ENCODE results near the gene GRHL3. TPM values are rescaled to one million over a fixed set of nuclear protein-coding genes. Genes with fewer than 3 reads are reported as not detected.

Gene GRHL3
- total and polyA plus RNA-seq, 2 donors (not counting 3 experiments of a cell fraction or from before 2014, with no cell fraction given): not detected

DNA sequence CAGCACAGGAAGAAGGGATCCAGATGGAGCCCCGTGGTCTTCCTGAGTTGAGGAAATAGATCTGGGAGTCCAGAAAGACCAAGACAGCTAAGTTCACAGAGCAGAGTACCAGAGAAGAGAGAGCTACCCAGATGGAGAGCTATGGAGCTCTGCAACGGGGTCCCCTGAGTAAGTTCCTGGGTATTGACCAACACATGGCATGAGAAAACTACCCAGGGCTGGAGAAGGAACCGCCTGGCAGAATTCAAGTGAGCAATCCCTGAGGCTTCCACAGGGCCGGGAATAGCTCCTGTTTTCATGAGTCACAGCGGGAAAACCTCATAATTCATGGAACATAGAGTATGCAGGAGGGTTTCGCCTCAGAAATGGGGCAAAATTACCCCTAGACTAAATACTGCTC, 74.7 kb downstream of the GRHL3 start:
- Histone ChIP-seq H3K4me2 (ENCODE audit: insufficient read depth, low read length) (peak overlapping the region; percentile 44), H3K36me3 (ENCODE audit: control insufficient read depth in 2 of 2, extremely low read depth in 1 of 2, insufficient read depth in 2 of 2, low read length in 2 of 2) (no peaks in the 10 kb centered on the region), H3K79me2 (ENCODE audit: control insufficient read depth, insufficient read depth, low read length) (no peaks in the 10 kb centered on the region), H3K4me3 (replicated peaks in 1 of 3; ENCODE audit: insufficient read depth in 1 of 3, low read depth in 1 of 3, low read length in 3 of 3) (no peak overlapping the region), H3K9me3 (replicated peaks; ENCODE audit: control insufficient read depth, insufficient read depth, low read length) (no peaks in the 10 kb centered on the region), H3K27ac (ENCODE audit: insufficient read depth, low read depth, low read length) (peak overlapping the region; percentile 25), H3K4me1 (ENCODE audit: control insufficient read depth, extremely low read depth, insufficient read depth, low read length) (peaks cover 40% of the 10 kb centered on the region), H3K9me1 (replicated peaks; ENCODE audit: control insufficient read depth, extremely low read depth, insufficient read depth, low read length) (no peaks in the 10 kb centered on the region), H4K20me1 (replicated peaks; ENCODE audit: control insufficient read depth, extremely low read depth, insufficient read depth, low read length) (no peaks in the 10 kb centered on the region), H3K27me3 (ENCODE audit: control insufficient read depth in 2 of 2, insufficient read depth in 2 of 2, low read length in 2 of 2) (no peaks in the 10 kb centered on the region), H3K9ac (replicated peaks; ENCODE audit: extremely low read depth, insufficient read depth, low read length) (no peak overlapping the region), H2AFZ (ENCODE audit: low read depth, low read length) (peak overlapping the region; percentile 81)
- BruUV-seq (replicated peaks): no TSS peak
- POLR2A ChIA-PET: interaction anchor here (0.9 kb wide), 1 partner anchor 190 kb away, joined by 4 read pairs; no protein-coding TSS in a partner anchor
- DNase-seq (ENCODE audit: low read depth, low spot score) (peak; percentile 59), FAIRE-seq (peak; percentile 42)
- dilution Hi-C loops (cut with MboI; ENCODE audit: extremely low pct_ligation_motif_present, low sequenced_read_pairs) (no loop called here), intact Hi-C loops (cut with micrococcal nuclease) (loop anchor here (5.0 kb wide), 1 partner anchor 437 kb away; the partner anchor contains the start of gene PNRC2)
- CTCF ChIA-PET: interaction anchor here (1.0 to 6.7 kb wide), 20 partner anchors 9 to 441 kb away, joined by 3 to 736 read pairs (median 5); partner anchors contain the start of genes NIPAL3 and STPG1
- TF ChIP-seq POLR2A (IDR thresholded peaks at IDR 0.05; ENCODE audit: low read depth, low read length): no peak
- peak; percentile 39 for TF ChIP-seq FOS (IDR thresholded peaks at IDR 0.05; ENCODE audit: borderline replicate concordance, insufficient read depth, low read length)
- no peak for TF ChIP-seq GATA2 (IDR thresholded peaks at IDR 0.05; ENCODE audit: insufficient read depth, insufficient read length, low read depth, low read length)

DNA sequence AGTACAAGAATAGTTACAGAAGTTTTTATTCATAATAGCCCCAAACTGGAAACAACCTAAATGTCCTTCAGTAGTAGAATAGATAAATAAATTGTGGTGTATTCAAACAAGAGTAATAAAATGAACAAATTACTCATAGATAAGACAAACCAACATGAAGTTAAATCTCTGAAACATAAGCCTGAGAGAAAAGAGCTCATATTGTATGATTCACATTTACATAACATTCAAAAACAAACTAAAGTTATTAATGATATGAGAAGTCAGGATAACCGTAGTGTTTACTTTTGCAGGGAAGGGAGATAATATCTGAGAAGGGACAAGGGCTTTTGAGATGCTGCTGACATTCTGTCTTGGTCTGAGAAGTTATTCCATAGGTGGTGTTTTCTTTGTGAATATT, 80.9 kb downstream of the GRHL3 start:
- Histone ChIP-seq H3K4me3 (replicated peaks in 1 of 3; ENCODE audit: insufficient read depth in 1 of 3, low read depth in 1 of 3, low read length in 3 of 3) (no peak overlapping the region), H2AFZ (ENCODE audit: low read depth, low read length) (no peak overlapping the region), H3K9me3 (replicated peaks; ENCODE audit: control insufficient read depth, insufficient read depth, low read length) (no peaks in the 10 kb centered on the region), H3K4me1 (ENCODE audit: control insufficient read depth, extremely low read depth, insufficient read depth, low read length) (no peaks in the 10 kb centered on the region), H3K9ac (replicated peaks; ENCODE audit: extremely low read depth, insufficient read depth, low read length) (no peak overlapping the region), H4K20me1 (replicated peaks; ENCODE audit: control insufficient read depth, extremely low read depth, insufficient read depth, low read length) (no peaks in the 10 kb centered on the region), H3K4me2 (ENCODE audit: insufficient read depth, low read length) (no peak overlapping the region), H3K79me2 (ENCODE audit: control insufficient read depth, insufficient read depth, low read length) (no peaks in the 10 kb centered on the region), H3K27me3 (ENCODE audit: control insufficient read depth in 2 of 2, insufficient read depth in 2 of 2, low read length in 2 of 2) (no peaks in the 10 kb centered on the region), H3K36me3 (ENCODE audit: control insufficient read depth in 2 of 2, extremely low read depth in 1 of 2, insufficient read depth in 2 of 2, low read length in 2 of 2) (no peaks in the 10 kb centered on the region), H3K27ac (ENCODE audit: insufficient read depth, low read depth, low read length) (no peak overlapping the region), H3K9me1 (replicated peaks; ENCODE audit: control insufficient read depth, extremely low read depth, insufficient read depth, low read length) (no peaks in the 10 kb centered on the region)
- intact Hi-C loops (cut with micrococcal nuclease) (no loop called here), dilution Hi-C loops (cut with MboI; ENCODE audit: extremely low pct_ligation_motif_present, low sequenced_read_pairs) (no loop called here)
- no peak for FAIRE-seq
- BruUV-seq (replicated peaks): no TSS peak
- ChIA-PET POLR2A (no interaction called here), CTCF (interaction anchor here (1.0 to 2.7 kb wide), 4 partner anchors 8 to 201 kb away, joined by 4 to 15 read pairs (median 7); no protein-coding TSS in a partner anchor)
- DNase-seq (ENCODE audit: low read depth, low spot score): no peak
- TF ChIP-seq GATA2 (IDR thresholded peaks at IDR 0.05; ENCODE audit: insufficient read depth, insufficient read length, low read depth, low read length) (peak; percentile 19), JUN (IDR thresholded peaks at IDR 0.05; ENCODE audit: borderline replicate concordance, insufficient read depth, insufficient read length, low read depth) (no peak)
